WERI-Rb-1 (cell line): ENCODE results near the gene SECTM1.
"Not testable (repeated sequence)": the region's sequence is repeated elsewhere in the genome, so short reads cannot be mapped to it uniquely, and the experiment has no call there.

Experiments
- DNase-seq: peaks from one replicate; pipeline ENCODE4 v3.0.0-alpha.2; 2020
- H3K27ac ChIP-seq: fragments of 250-450 bp; sonication (Bioruptor Pico); 2 replicates; pipeline ENCODE4 v1.5.1; 2020; ENCODE audit warnings: mild to moderate bottlenecking, moderate library complexity
- H3K27me3 ChIP-seq: fragments of 250-450 bp; sonication (Bioruptor Pico); 2 replicates; pipeline ENCODE4 v1.5.1; 2021; ENCODE audit warnings: mild to moderate bottlenecking, low read depth, moderate library complexity; ENCODE audit not compliant: insufficient read depth, severe bottlenecking
- H3K36me3 ChIP-seq: fragments of 250-450 bp; sonication (Bioruptor Pico); 2 replicates; pipeline ENCODE4 v1.5.1; 2020; ENCODE audit warnings: mild to moderate bottlenecking, moderate library complexity
- H3K4me3 ChIP-seq: 2 replicates; pipeline ENCODE4 v1.5.1; 2011; ENCODE audit warnings: low read depth, mild to moderate bottlenecking, control low read depth, low read length
- H3K9me3 ChIP-seq: fragments of 250-450 bp; sonication (Bioruptor Pico); 2 replicates; pipeline ENCODE4 v1.5.1; 2021; ENCODE audit warnings: mild to moderate bottlenecking, moderate library complexity; ENCODE audit not compliant: severe bottlenecking
- CTCF ChIP-seq: IDR thresholded peaks from 2 replicates; pipeline ENCODE4 v1.5.1; 2011; ENCODE audit warnings: low read depth, mild to moderate bottlenecking, control low read depth, inconsistent platforms, low read length

SECTM1 gene

GRCh38 chr17:82333279-82334171 is at the start of gene SECTM1:
Gene SECTM1 (minus strand): TSS chr17:82333766. CDS start chr17:82327240, 6,526 bp downstream.
- Histone ChIP-seq H3K27me3 (no peaks in the 10 kb centered on the region), H3K27ac (no peak within 1 kb of the TSS), H3K36me3 (no peaks in the 10 kb centered on the region), H3K4me3 (no peak within 1 kb of the TSS), H3K9me3 (no peaks in the 10 kb centered on the region)
- DNase-seq: no peak
- no peak for TF ChIP-seq CTCF

GRCh38 chr17:82382933-82383255 is 49.3 kb upstream of the SECTM1 start:
- H3K27me3 ChIP-seq: no peaks in the 10 kb centered on the region
- no peak for TF ChIP-seq CTCF
- H3K4me3 ChIP-seq: no peak overlapping the region

GRCh38 chr17:82382220-82382932 is 48.8 kb upstream of the SECTM1 start:
- H3K4me3 ChIP-seq, H3K36me3 ChIP-seq, H3K27me3 ChIP-seq, H3K27ac ChIP-seq, DNase-seq, H3K9me3 ChIP-seq: not testable (repeated sequence)

More at GRCh38 chr17:82382933-82383255, 49.3 kb upstream of the SECTM1 start:
- DNase-seq: no peak
- no peak overlapping the region for H3K27ac ChIP-seq
- H3K9me3 ChIP-seq: no peaks in the 10 kb centered on the region
- no peaks in the 10 kb centered on the region; the same call in 1 of the 2 replicates for H3K36me3 ChIP-seq

GRCh38 chr17:82381703-82382009 is 48.1 kb upstream of the SECTM1 start:
- H3K9me3 ChIP-seq, H3K36me3 ChIP-seq, H3K4me3 ChIP-seq, H3K27me3 ChIP-seq, H3K27ac ChIP-seq, DNase-seq: not testable (repeated sequence)

GRCh38 chr17:82380860-82381702 is 47.5 kb upstream of the SECTM1 start:
- DNase-seq: no peak
- no peaks in the 10 kb centered on the region; the same call in 1 of the 2 replicates for H3K36me3 ChIP-seq

GRCh38 chr17:82378741-82379021 is 45.1 kb upstream of the SECTM1 start:
- Histone ChIP-seq H3K27me3 (no peaks in the 10 kb centered on the region), H3K27ac (no peak overlapping the region), H3K4me3 (no peak overlapping the region), H3K36me3 (no peaks in the 10 kb centered on the region), H3K9me3 (no peaks in the 10 kb centered on the region)
- DNase-seq: no peak
- TF ChIP-seq CTCF: no peak

More at GRCh38 chr17:82380860-82381702, 47.5 kb upstream of the SECTM1 start:
- Histone ChIP-seq H3K27me3 (no peaks in the 10 kb centered on the region), H3K27ac (no peak overlapping the region), H3K4me3 (no peak overlapping the region), H3K9me3 (no peaks in the 10 kb centered on the region)
- no peak for TF ChIP-seq CTCF
